Daoy (cell line): ENCODE results near the gene THOC5. TPM values are rescaled to one million over a fixed set of nuclear protein-coding genes. Genes with fewer than 3 reads are reported as not detected.
A peak's percentile ranks its signal among the peaks of the same experiment; 100 is the strongest.

Experiments
- DNase-seq: peaks from one replicate; pipeline ENCODE4 v3.0.0-alpha.2; 2015; ENCODE audit warnings: low read depth
- total RNA-seq: library from RNA; depleted of rRNA; stranded (reverse); fragments of >200 nt; shearing (Covaris generic); gene quantifications from 2 replicates; pipeline ENCODE4 v1.2.3, GENCODE V29; 2014; rRNA removed

The THOC5 gene
- total RNA-seq, 1 experiment from 2014 or later: 92.2 TPM

DNA sequence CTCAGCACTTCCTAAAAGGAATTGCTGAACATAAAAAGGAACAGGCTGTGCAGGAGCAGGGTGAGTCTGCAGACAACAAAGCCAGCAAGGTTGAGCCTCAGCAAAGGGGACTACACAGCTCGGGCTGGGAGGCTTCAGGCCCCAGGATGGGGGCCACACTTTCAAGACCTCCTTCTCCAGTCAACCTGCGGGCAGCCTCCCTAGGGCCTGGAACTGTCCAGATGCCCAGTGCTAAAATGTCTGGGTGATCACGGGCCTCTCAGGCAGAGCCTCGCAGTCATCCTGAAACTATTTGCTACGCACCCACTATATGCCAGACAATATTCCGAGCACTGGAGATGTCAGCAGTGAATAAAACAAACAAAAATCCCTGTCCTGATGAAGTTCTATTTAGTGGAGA lies 77.4 kb downstream of the THOC5 start:
- DNase-seq: no peak

GRCh38 chr22:29475550-29475949 lies 78.0 kb downstream of the THOC5 start:
- no peak for DNase-seq

GRCh38 chr22:29473001-29473400 lies 80.6 kb downstream of the THOC5 start:
- no peak for DNase-seq

- peak; percentile 83 for DNase-seq
Measured at GRCh38 chr22:29470159-29470855, 83.2 kb downstream of the THOC5 start.

DNA sequence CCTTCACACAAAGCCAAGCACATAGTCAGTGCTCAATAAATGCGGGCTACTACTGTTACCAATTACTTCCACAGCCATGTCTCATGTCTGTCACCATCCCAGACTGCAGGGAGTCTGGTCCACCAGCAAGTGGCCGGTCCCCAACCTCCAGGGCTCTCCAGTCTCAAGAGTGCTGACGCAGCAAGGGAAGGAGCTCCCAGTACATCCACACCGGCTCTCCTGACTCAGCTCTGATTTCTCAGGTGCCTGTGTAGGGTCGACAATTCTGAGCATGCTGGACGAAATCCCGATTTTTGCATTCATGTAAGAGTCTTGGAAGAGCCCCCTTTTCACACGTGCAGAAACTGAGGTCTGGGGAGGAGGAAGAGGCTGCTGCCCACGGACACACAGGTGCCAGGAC lies 83.8 kb downstream of the THOC5 start:
- DNase-seq: no peak

DNA sequence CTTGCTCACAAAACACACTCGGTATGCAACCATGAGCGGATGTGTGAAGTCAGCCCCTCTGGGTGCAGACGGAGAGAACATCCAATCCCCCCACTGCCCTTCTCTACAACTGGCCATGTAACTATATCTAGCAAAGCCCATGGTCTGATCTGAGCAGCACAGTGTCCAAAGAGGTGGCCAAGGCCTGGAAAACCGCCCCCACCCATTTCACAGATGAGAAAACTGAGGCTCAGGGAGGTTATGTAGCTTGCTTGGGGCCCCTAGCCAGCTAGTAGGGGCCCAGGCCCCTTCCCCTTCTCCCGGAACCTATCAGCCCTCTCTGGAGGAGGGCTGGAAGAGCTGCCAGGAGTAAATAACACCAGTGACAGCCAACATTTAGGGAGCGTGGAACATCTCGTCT lies 89.0 kb downstream of the THOC5 start:
- DNase-seq: no peak

GRCh38 chr22:29463629-29464028 lies 89.9 kb downstream of the THOC5 start:
- no peak for DNase-seq

DNA sequence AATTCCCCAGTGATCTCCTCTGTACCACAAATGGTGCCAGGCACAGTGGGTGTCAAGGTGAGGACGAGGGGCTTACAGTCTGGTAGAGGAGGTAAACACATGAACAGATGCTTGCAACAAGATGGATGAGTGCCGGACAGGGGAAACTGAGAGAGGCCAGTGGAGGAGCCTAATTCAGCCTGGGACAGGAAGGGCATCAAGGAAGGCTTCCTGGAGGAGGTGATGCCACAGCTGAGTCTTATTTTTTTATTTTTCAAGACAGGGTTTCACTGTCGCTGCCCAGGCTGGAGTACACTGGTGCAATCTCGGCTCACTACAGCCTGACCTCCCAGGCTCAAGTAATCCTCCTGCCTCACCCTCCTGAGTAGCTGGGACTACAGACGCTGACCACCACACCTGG lies 92.3 kb downstream of the THOC5 start:
- DNase-seq: no peak

DNA sequence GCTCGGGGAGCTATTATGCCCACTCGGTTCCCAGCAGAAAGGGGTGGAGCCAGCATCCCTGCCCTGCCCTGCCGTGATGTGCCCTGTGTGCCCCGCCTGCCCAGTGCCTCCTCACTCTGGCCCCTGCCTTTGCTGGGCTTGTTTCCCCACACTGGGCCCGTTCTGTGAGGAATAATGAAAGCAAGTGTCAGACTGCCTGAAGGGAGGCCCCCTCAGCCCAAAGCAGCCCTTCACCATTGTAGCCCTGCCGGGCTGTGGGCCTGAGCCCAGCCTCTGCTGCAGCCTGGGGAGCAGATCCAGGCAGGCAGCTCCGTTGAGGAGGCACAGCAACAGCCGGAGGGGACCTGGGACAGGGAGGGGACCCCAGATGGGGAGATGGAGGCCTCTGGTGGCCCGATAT lies 93.8 kb downstream of the THOC5 start:
- DNase-seq: no peak

DNA sequence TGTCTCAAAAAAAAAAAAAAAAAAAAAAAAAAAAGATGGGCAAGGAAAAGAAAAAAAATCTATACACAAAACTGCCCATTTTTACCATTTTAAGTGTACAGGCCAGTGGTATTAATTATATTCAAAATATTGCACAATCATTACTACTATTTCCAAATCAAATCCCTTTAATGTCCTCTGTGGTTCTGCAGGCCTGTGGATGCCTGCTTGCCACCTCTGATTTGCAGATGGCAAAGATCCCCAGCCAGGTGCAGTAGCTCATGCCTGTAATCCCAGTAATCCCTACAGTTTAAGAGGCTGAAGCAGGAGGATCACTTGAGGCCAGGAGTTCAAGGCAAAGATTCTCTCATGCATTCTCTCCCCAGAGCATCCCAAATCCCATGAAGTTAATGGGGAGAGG lies 95.0 kb downstream of the THOC5 start:
- DNase-seq: no peak

DNA sequence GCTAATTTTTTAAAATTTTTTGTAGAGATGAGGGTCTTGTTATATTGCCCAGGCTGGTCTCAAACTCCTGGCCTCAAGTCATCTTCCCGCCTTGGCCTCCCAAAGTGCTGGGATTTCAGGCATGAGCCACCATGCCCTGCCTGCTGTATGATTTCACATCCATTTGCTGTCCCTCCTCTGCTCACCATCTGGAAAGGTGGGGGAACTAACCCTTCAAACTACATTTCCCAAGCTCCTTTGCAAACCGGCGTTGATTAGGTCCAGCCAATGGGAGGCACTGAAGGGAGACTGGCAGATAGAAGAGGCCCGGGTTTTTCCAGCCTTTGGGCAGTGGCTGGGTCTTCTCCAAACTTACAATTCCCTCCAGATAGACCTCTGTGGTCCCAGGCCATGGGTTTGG lies 95.8 kb downstream of the THOC5 start:
- peak; percentile 69 for DNase-seq

DNA sequence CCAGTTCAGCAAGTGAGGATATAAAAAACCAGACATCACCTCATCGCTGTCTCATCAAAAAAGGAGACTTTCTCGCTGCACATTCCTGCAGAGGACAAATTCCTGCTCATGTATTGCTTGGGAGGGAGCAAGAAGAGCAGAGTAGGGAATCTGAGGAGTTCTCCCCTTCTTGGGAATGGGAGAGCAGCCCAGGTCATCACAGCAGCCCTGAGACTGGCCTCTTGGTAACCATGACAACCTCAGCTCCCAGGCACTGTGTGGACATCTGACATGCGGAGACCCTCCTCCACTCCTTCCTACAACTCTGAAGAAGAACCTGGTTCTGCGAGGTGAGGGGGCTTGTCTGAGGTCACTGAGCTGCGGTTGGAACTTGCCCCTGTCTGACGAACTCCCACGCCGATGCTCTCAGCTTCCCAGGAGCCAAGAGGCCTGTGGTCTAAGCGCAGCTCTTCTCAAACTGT lies 97.3 kb downstream of the THOC5 start:
- DNase-seq: no peak

Other genes with a start within 250 kb of the THOC5 start
- gene GAS2L1, start 247.1 kb downstream of the THOC5 start, total RNA-seq: 10.0 and 11.1 TPM in 2 replicates
- gene RASL10A, start 238.1 kb downstream of the THOC5 start, total RNA-seq: 0.11 and 0.39 TPM in 2 replicates
- 57.8 and 62.6 TPM in 2 replicates for gene AP1B1, start 165.2 kb downstream of the THOC5 start, total RNA-seq
- not detected in 2 replicates for gene RFPL1, start 115.2 kb downstream of the THOC5 start, total RNA-seq
- gene NEFH, start 73.5 kb downstream of the THOC5 start, total RNA-seq: 0.11 TPM in 1 of 2 replicates, not detected in the other
- 56.9 and 57.9 TPM in 2 replicates for gene NIPSNAP1, start 27.4 kb upstream of the THOC5 start, total RNA-seq
- 88.3 and 113 TPM in 2 replicates for gene NF2, start 49.9 kb upstream of the THOC5 start, total RNA-seq
- 1.1 and 1.7 TPM in 2 replicates for gene CABP7, start 166.2 kb upstream of the THOC5 start, total RNA-seq
- 25.8 and 37.2 TPM in 2 replicates for gene ZMAT5, start 213.2 kb upstream of the THOC5 start, total RNA-seq
- gene UQCR10, start 213.6 kb upstream of the THOC5 start, total RNA-seq: 45.4 and 69.9 TPM in 2 replicates